Lung (tissue), 13 donors: ENCODE results near the gene ZNF318. TPM values are rescaled to one million over a fixed set of nuclear protein-coding genes. Genes with fewer than 3 reads are reported as not detected.

Source experiments
- ATAC-seq: fragments of 200-7000 bp; cut with Tn5 transposase; one replicate; pipeline ENCODE4 v1.9.1; 2020; ENCODE audit warnings: moderate number of reproducible peaks; ENCODE audit not compliant: insufficient read depth, low FRiP score
- DNase-seq, 3 donors: peaks; one replicate each; pipeline ENCODE4 v3.0.0-alpha.2; 2013 to 2017
- H3K27ac ChIP-seq, 2 donors: one replicate each; pipeline ENCODE4 v1.5.1; 2013; ENCODE audit warnings: mild to moderate bottlenecking in 2 of 2, moderate library complexity in 2 of 2, control low read depth in 1 of 2, inconsistent platforms in 1 of 2, low read depth in 1 of 2, low read length in 1 of 2
- H3K27me3 ChIP-seq, 3 donors: one replicate each; pipeline ENCODE4 v1.5.1; 2013; ENCODE audit warnings: low read length in 2 of 3; ENCODE audit not compliant: control insufficient read depth in 3 of 3, insufficient read depth in 3 of 3
- H3K36me3 ChIP-seq, 4 donors: one replicate each; pipeline ENCODE4 v1.5.1; 2013; ENCODE audit warnings: low read length in 4 of 4, mild to moderate bottlenecking in 1 of 4, moderate library complexity in 1 of 4; ENCODE audit not compliant: control insufficient read depth in 4 of 4, insufficient read depth in 4 of 4
- H3K4me1 ChIP-seq, 5 donors: one replicate each; pipeline ENCODE4 v1.5.1; 2013; ENCODE audit warnings: low read length in 5 of 5, mild to moderate bottlenecking in 2 of 5, moderate library complexity in 1 of 5; ENCODE audit not compliant: control insufficient read depth in 5 of 5, insufficient read depth in 5 of 5
- H3K4me3 ChIP-seq: one replicate; pipeline ENCODE4 v1.5.1; 2013; ENCODE audit warnings: mild to moderate bottlenecking, control low read depth, moderate library complexity
- H3K9ac ChIP-seq, 2 donors: one replicate each; pipeline ENCODE4 v1.5.1; 2013; ENCODE audit warnings: low read length in 2 of 2, control low read depth in 1 of 2; ENCODE audit not compliant: insufficient read depth in 1 of 2
- H3K9me3 ChIP-seq, 4 donors: one replicate each; pipeline ENCODE4 v1.5.1; 2013; ENCODE audit warnings: low read length in 3 of 4, mild to moderate bottlenecking in 1 of 4, moderate library complexity in 1 of 4; ENCODE audit not compliant: control insufficient read depth in 4 of 4, insufficient read depth in 3 of 4
- WGBS, 2 donors: extraction: QIAGEN DNeasy Blood & Tissue Kit; methylation state at CpG; one replicate each; pipeline ENCODE4 v1.1.7; 2013; 5-methylcytosine and 5-hydroxymethylcytosine counted together
- polyA plus RNA-seq, 2 donors: library from polyadenylated mRNA; stranded (reverse); fragments of 200-250 nt; gene quantifications; one replicate each; pipeline ENCODE4 v1.2.1, GENCODE V29; 2013
- small RNA-seq: library from RNA; depleted of rRNA; stranded (forward); fragments of <200 nt; gene quantifications from one replicate; pipeline ENCODE3, GENCODE V24; 2014; ENCODE audit warnings: low replicate concordance
- total RNA-seq, 2 donors: library from RNA; depleted of rRNA in 1 of 2; stranded (reverse); fragments of >200 nt in 1 of 2; gene quantifications; one replicate each; pipeline ENCODE4 v1.2.1, GENCODE V29; 2014 to 2021
- TF ChIP-seq, protein P1 (sequence below): IDR thresholded peaks from 2 replicates; pipeline ENCODE4 v1.5.1; 2012; ENCODE audit warnings: mild to moderate bottlenecking; ENCODE audit errors: control extremely low read depth, extremely low read depth
- donor health status: control.
- donor health status: control.
- donor health status: Bipolar disorder and iron deficiency.
- donor health status: healthy.
- donor health status: DM: yes; HTN: yes; CAD: no.

The ZNF318 gene
- total and polyA plus RNA-seq, 4 donors, result 4.1 to 20.5 (median 8.8) TPM

DNA sequence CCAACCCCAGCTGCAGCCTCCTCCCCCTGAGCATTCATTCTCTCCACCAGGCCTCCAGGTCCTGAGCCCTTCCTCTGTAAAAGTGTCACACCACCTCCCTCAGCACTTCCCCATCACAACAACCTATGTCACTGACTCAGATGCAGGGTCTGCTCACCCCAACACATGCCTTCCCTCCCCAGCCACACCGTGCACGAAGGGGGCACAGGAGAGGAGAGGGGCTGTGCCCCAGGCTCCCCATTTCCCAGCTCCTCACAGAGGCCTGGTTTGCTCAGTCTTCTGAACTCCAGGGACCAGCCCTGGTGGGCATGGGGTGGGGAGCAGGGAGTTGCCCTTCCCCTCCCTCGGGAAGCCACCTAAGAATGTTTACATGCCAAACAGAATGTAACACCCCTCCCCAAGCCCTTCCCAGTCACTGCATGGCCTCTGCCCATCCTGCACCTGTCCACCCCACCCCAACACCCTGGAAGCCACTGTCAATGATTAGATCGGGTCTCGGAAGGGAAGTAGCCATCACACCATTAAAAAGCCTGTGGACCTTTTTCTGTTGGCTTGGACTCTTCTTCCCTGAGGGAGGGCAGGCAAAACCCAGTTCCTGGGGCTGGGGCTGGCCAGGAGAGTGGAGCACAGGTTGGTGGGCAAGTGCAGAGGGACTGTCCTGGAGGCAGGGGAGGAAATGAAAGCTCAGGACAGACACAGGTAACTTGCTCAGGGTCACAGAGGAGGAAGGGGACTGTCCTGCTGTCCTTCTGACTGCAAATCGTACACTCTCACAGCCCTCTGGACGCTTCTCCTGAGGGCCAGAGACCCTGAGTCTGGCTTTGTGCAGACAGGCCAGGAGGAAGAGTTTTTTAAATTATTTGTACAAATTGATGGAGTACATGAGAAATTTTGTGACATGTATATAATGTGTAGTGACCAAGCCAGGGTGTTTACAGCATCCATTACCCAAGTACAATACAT lies 81.4 kb downstream of the ZNF318 start:
- peaks cover 0 to 13% (median 0%) of the 10 kb centered on the region in 5 donors for H3K4me1 ChIP-seq
- TF ChIP-seq, protein P1, sequence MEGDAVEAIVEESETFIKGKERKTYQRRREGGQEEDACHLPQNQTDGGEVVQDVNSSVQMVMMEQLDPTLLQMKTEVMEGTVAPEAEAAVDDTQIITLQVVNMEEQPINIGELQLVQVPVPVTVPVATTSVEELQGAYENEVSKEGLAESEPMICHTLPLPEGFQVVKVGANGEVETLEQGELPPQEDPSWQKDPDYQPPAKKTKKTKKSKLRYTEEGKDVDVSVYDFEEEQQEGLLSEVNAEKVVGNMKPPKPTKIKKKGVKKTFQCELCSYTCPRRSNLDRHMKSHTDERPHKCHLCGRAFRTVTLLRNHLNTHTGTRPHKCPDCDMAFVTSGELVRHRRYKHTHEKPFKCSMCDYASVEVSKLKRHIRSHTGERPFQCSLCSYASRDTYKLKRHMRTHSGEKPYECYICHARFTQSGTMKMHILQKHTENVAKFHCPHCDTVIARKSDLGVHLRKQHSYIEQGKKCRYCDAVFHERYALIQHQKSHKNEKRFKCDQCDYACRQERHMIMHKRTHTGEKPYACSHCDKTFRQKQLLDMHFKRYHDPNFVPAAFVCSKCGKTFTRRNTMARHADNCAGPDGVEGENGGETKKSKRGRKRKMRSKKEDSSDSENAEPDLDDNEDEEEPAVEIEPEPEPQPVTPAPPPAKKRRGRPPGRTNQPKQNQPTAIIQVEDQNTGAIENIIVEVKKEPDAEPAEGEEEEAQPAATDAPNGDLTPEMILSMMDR, result no peak
- peaks cover 0 to 24% (median 0%) of the 10 kb centered on the region in 3 donors for H3K27me3 ChIP-seq
- no peaks in the 10 kb centered on the region for H3K9me3 ChIP-seq
- no peak overlapping the region for H3K27ac ChIP-seq
- H3K36me3 ChIP-seq, result no peaks in the 10 kb centered on the region
- WGBS, 2 donors, result 68 to 82% methylated on average over 7 of the region's 7 CpGs
- no peak for DNase-seq
- no peak overlapping the region for H3K9ac ChIP-seq
- ATAC-seq, result no peak
- no peak overlapping the region for H3K4me3 ChIP-seq

DNA sequence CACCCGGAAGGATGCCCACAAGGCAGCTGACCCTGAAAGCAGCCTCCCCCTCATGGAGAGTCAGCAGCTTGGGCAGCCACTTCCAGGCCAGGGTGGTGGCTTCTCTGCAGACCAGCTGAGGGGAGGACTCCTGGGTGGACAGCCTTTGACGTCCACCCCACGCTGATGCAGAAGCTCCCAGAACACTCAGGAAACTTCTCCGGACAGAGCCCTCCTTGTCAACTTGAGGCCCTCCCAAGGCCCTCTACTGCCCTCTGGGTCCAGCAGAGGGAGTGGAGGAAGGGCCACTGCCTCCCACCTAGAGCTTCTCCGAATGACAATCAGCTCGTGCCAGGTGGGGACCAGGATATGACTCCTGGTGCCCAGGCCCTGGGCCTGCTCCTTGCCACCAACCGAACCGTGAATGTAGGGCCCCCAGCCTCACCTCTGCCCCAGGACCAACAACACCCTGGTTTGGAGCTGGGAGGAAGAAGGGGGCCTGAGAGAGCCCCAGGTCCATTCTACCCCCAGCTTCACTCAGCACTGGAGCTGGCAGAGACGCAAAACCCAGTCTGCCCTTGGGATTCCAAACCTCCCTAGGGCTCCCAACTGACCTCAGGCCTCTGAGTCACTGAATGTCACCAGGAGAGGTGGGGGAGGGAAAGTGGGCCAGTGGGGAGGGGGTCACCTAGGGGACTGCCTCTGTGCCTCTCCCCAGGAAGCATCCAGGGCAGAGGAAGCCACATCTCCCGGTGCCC lies 82.3 kb downstream of the ZNF318 start:
- TF ChIP-seq, protein P1, result no peak
- H3K27ac ChIP-seq, result no peak overlapping the region
- peaks cover 0 to 24% (median 0%) of the 10 kb centered on the region in 3 donors for H3K27me3 ChIP-seq
- H3K4me3 ChIP-seq, result no peak overlapping the region
- 66 to 76% methylated on average over 9 to 10 of the region's 10 CpGs for WGBS, 2 donors
- H3K4me1 ChIP-seq, result peaks cover 0 to 13% (median 0%) of the 10 kb centered on the region in 5 donors
- H3K9ac ChIP-seq, result no peak overlapping the region
- H3K9me3 ChIP-seq, result no peaks in the 10 kb centered on the region
- H3K36me3 ChIP-seq, result no peaks in the 10 kb centered on the region
- ATAC-seq (no peak), DNase-seq (no peak)

DNA sequence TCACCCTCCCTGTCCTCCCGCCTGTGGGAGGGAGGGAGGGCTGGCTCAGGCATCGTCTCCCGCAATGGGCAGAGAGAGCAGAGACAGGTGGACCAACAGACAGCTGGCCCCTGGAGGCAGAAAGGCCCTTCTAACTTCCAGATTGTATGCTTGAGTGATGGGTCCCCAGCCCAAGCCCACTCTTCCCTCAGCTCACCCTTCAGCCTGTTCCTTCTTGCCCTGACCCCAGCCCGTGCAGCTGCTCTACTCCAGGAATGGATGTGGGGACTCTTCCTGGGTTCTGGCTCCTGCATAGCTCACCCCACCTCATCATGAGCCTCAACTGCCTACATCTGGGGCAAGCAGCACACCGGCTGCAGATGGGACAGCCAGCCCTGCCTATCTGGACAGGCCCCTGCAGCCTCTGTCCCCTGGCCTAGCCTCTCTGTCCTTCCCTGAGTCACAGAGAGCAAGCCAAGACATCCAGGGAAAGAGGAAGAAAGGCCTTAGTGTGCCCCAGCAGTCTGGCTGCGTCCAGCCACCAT lies 82.9 kb downstream of the ZNF318 start:
- Histone ChIP-seq H3K9ac (no peak overlapping the region), H3K27me3 (peaks cover 0 to 24% (median 0%) of the 10 kb centered on the region in 3 donors), H3K27ac (no peak overlapping the region), H3K4me1 (peaks cover 0 to 13% (median 0%) of the 10 kb centered on the region in 5 donors), H3K4me3 (no peak overlapping the region), H3K9me3 (no peaks in the 10 kb centered on the region), H3K36me3 (no peaks in the 10 kb centered on the region)
- ATAC-seq, result no peak
- TF ChIP-seq, protein P1, result no peak
- DNase-seq, result no peak
- 87 to 93% methylated on average over 6 of the region's 6 CpGs for WGBS, 2 donors

Small RNA genes lying within 50 kb of the gene (small RNA-seq; reads per million reads assigned to genes)
- not detected for gene AL590383.1
- not detected for gene RPL12P47

Other genes starting within 250 kb of the ZNF318 start
- 10 to 100 TPM; 12.7 to 42.0 TPM for gene SRF, start 198.4 kb downstream of the ZNF318 start, total RNA-seq
- gene SRF, start 198.4 kb downstream of the ZNF318 start, polyA plus RNA-seq, result 10 to 100 TPM; 17.9 to 40.2 TPM
- 10 to 100 TPM; 29.6 to 45.6 TPM for gene CUL9, start 187.5 kb downstream of the ZNF318 start, total RNA-seq
- gene CUL9, start 187.5 kb downstream of the ZNF318 start, polyA plus RNA-seq, result 10 to 100 TPM; 19.7 to 41.4 TPM
- gene DNPH1, start 140.2 kb downstream of the ZNF318 start, total RNA-seq, result 10 to 100 TPM; 32.0 to 67.4 TPM
- 100 to 1,000 TPM; 102 to 135 TPM for gene DNPH1, start 140.2 kb downstream of the ZNF318 start, polyA plus RNA-seq
- under 1 TPM; 0.18 to 0.31 TPM for gene TTBK1, start 126.2 kb downstream of the ZNF318 start, total RNA-seq
- gene TTBK1, start 126.2 kb downstream of the ZNF318 start, polyA plus RNA-seq, result under 1 TPM; 0.05 to 0.06 TPM
- not detected for gene SLC22A7, start 71.4 kb downstream of the ZNF318 start, total RNA-seq
- gene SLC22A7, start 71.4 kb downstream of the ZNF318 start, polyA plus RNA-seq, result not detected
- 1 to 10 TPM in 1 of 2 donors, under 1 TPM in 1; 0.83 to 1.3 TPM for gene CRIP3, start 60.8 kb downstream of the ZNF318 start, total RNA-seq
- gene CRIP3, start 60.8 kb downstream of the ZNF318 start, polyA plus RNA-seq, result under 1 TPM; 0.39 to 0.69 TPM
- gene ABCC10, start 57.9 kb upstream of the ZNF318 start, total RNA-seq, result 10 to 100 TPM; 18.7 to 43.3 TPM
- 10 to 100 TPM; 15.7 to 33.6 TPM for gene ABCC10, start 57.9 kb upstream of the ZNF318 start, polyA plus RNA-seq
- gene DLK2, start 85.9 kb upstream of the ZNF318 start, total RNA-seq, result 1 to 10 TPM; 1.4 to 2.6 TPM
- 1 to 10 TPM; 1.1 TPM for gene DLK2, start 85.9 kb upstream of the ZNF318 start, polyA plus RNA-seq
- 10 to 100 TPM; 24.1 to 29.5 TPM for gene TJAP1, start 107.9 kb upstream of the ZNF318 start, total RNA-seq
- gene TJAP1, start 107.9 kb upstream of the ZNF318 start, polyA plus RNA-seq, result 10 to 100 TPM; 21.7 to 22.6 TPM
- gene LRRC73, start 140.7 kb upstream of the ZNF318 start, total RNA-seq, result 1 to 10 TPM; 2.0 to 4.8 TPM
- 1 to 10 TPM in 1 of 2 donors, under 1 TPM in 1; 0.87 to 1.8 TPM for gene LRRC73, start 140.7 kb upstream of the ZNF318 start, polyA plus RNA-seq
- gene YIPF3, start 147.3 kb upstream of the ZNF318 start, total RNA-seq, result 100 to 1,000 TPM in 1 of 2 donors, 10 to 100 TPM in 1; 86.9 to 105 TPM
- gene YIPF3, start 147.3 kb upstream of the ZNF318 start, polyA plus RNA-seq, result 100 to 1,000 TPM in 1 of 2 donors, 10 to 100 TPM in 1; 81.3 to 119 TPM
- gene POLR1C, start 147.4 kb upstream of the ZNF318 start, total RNA-seq, result 10 to 100 TPM; 29.0 to 43.7 TPM
- gene POLR1C, start 147.4 kb upstream of the ZNF318 start, polyA plus RNA-seq, result 10 to 100 TPM; 37.4 to 50.7 TPM
- 10 to 100 TPM; 18.9 to 30.1 TPM for gene XPO5, start 206.4 kb upstream of the ZNF318 start, total RNA-seq
- 10 to 100 TPM in 1 of 2 donors, 1 to 10 TPM in 1; 9.3 to 13.8 TPM for gene XPO5, start 206.4 kb upstream of the ZNF318 start, polyA plus RNA-seq
- gene POLH, start 206.5 kb upstream of the ZNF318 start, total RNA-seq, result 10 to 100 TPM; 10.1 to 27.3 TPM
- gene POLH, start 206.5 kb upstream of the ZNF318 start, polyA plus RNA-seq, result 1 to 10 TPM; 4.0 to 4.8 TPM